Esophagus squamous epithelium (tissue), 4 donors: ENCODE data around the gene FGF4.

Experiments
- CTCF ChIP-seq, 6 experiments: fragments of 450-650 bp in 4 of 6; fragments of 200-600 bp in 2 of 6; sonication (generic) in 2 of 6; IDR thresholded peaks; one replicate each; pipeline ENCODE4 v1.5.1; 2016 to 2019; ENCODE audit warnings: antibody characterized with exemption in 6 of 6, mild to moderate bottlenecking in 4 of 6, moderate library complexity in 4 of 6
- POLR2A ChIP-seq, 4 donors: fragments of 450-650 bp; IDR thresholded peaks; one replicate each; pipeline ENCODE4 v1.6.1; 2017; ENCODE audit warnings: antibody characterized with exemption in 4 of 4, mild to moderate bottlenecking in 4 of 4, moderate library complexity in 3 of 4

GRCh38 chr11:69791276-69792180, 16.4 kb upstream of the FGF4 start:
- TF ChIP-seq POLR2A (IDR thresholded peaks at IDR 0.05): no peak
- no peak for TF ChIP-seq CTCF (IDR thresholded peaks at IDR 0.05)
